Measurements from ENCODE around the gene MEX3C.

MEX3C gene

DNA sequence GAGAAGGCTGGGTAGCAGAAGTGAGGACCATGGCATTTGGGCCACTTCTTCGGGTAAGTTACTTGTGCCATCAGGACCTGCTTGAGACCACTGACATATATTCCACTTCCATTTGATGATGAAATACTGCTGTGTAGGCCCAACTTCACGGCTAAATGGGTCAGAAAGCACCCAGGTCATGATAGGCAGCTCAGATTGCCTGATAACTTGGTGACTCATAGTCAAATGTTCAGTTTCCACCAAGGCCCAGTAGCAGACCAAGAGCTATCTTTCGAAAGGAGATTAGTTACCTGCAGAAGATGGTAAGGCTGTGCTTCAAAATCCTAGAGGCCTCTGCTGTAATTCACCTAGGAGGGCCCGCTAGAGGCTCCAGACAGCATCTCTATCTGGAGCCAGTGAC lies 31.8 kb upstream of the MEX3C start:
- H3K23ac ChIP-seq (ENCODE audit: low read length), result no peak overlapping the region
- no peaks in the 10 kb centered on the region for H3K4me1 ChIP-seq (ENCODE audit: control insufficient read depth, low read depth, low read length)
- H3K9ac ChIP-seq (ENCODE audit: low read length), result no peak overlapping the region
- H3K4ac ChIP-seq (ENCODE audit: low read depth, low read length), result no peak overlapping the region
- H2BK15ac ChIP-seq (replicated peaks; ENCODE audit: low read depth), result no peak overlapping the region
- no peaks in the 10 kb centered on the region for H3K79me2 ChIP-seq (ENCODE audit: control insufficient read depth, insufficient read depth, low read length)
- no peak for DNase-seq
- no peak overlapping the region for H2BK5ac ChIP-seq (ENCODE audit: low read length)
- H3K56ac ChIP-seq (ENCODE audit: low read length), result no peak overlapping the region
- no peak overlapping the region for H4K8ac ChIP-seq (ENCODE audit: low read depth, low read length)
- H3K18ac ChIP-seq (ENCODE audit: low read length), result no peak overlapping the region
- H2AK5ac ChIP-seq (ENCODE audit: low read length), result no peak overlapping the region
- no peak overlapping the region for H3K4me2 ChIP-seq (ENCODE audit: low read length)
- H3K36me3 ChIP-seq (ENCODE audit: control insufficient read depth, insufficient read depth, low read length), result no peaks in the 10 kb centered on the region
- no peak overlapping the region for H4K5ac ChIP-seq (ENCODE audit: low read length)
- no peaks in the 10 kb centered on the region for H3K79me1 ChIP-seq (ENCODE audit: low read length)
- no CpG with 5 or more reads among the region's 4 CpGs for WGBS (ENCODE audit: extremely low coverage, insufficient coverage, low lambda C conversion rate)
- no peak overlapping the region for H3K27ac ChIP-seq (ENCODE audit: low read depth, low read length)
- no peak overlapping the region for H2BK120ac ChIP-seq (ENCODE audit: low read depth, low read length)
- no peak overlapping the region for H3K4me3 ChIP-seq (ENCODE audit: low read length)
- no peaks in the 10 kb centered on the region for H3K27me3 ChIP-seq (ENCODE audit: insufficient read depth, low read length, poor library complexity)

DNA sequence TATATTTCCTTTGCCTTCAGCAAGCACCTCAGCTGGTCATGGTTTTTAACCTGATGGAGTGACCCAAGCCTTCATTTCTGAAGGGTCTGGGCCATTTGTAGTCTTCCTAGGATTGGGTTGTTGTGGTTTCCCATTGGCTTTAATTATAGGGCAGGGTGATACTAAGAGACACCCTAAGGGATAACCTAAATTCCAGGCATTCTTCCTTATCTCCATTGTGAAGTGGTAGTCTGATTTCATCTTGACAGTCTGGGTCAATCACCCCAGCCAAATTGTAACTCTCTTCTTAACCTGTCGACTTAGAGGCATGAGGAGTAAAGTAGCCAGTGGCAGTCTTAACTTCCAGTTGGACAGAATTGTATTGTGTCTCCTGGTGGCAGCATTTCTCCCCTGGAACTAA lies 30.2 kb upstream of the MEX3C start:
- no peaks in the 10 kb centered on the region for H3K4me1 ChIP-seq (ENCODE audit: control insufficient read depth, low read depth, low read length)
- H3K18ac ChIP-seq (ENCODE audit: low read length), result no peak overlapping the region
- H4K8ac ChIP-seq (ENCODE audit: low read depth, low read length), result no peak overlapping the region
- no peaks in the 10 kb centered on the region for H3K27me3 ChIP-seq (ENCODE audit: insufficient read depth, low read length, poor library complexity)
- no peak overlapping the region for H3K9ac ChIP-seq (ENCODE audit: low read length)
- no peaks in the 10 kb centered on the region for H3K79me2 ChIP-seq (ENCODE audit: control insufficient read depth, insufficient read depth, low read length)
- no peak overlapping the region for H4K5ac ChIP-seq (ENCODE audit: low read length)
- H3K4me3 ChIP-seq (ENCODE audit: low read length), result no peak overlapping the region
- H3K4me2 ChIP-seq (ENCODE audit: low read length), result no peak overlapping the region
- DNase-seq, result peak; percentile 86
- no peak overlapping the region for H2BK120ac ChIP-seq (ENCODE audit: low read depth, low read length)
- no peak overlapping the region for H3K56ac ChIP-seq (ENCODE audit: low read length)
- H2AK5ac ChIP-seq (ENCODE audit: low read length), result no peak overlapping the region
- no peak overlapping the region for H2BK15ac ChIP-seq (replicated peaks; ENCODE audit: low read depth)
- H2BK5ac ChIP-seq (ENCODE audit: low read length), result no peak overlapping the region
- no peak overlapping the region for H3K23ac ChIP-seq (ENCODE audit: low read length)
- WGBS (ENCODE audit: extremely low coverage, insufficient coverage, low lambda C conversion rate), result no CpG with 5 or more reads among the region's 1 CpG
- no peaks in the 10 kb centered on the region for H3K36me3 ChIP-seq (ENCODE audit: control insufficient read depth, insufficient read depth, low read length)
- no peak overlapping the region for H3K4ac ChIP-seq (ENCODE audit: low read depth, low read length)
- H3K27ac ChIP-seq (ENCODE audit: low read depth, low read length), result no peak overlapping the region
- no peaks in the 10 kb centered on the region for H3K79me1 ChIP-seq (ENCODE audit: low read length)

DNA sequence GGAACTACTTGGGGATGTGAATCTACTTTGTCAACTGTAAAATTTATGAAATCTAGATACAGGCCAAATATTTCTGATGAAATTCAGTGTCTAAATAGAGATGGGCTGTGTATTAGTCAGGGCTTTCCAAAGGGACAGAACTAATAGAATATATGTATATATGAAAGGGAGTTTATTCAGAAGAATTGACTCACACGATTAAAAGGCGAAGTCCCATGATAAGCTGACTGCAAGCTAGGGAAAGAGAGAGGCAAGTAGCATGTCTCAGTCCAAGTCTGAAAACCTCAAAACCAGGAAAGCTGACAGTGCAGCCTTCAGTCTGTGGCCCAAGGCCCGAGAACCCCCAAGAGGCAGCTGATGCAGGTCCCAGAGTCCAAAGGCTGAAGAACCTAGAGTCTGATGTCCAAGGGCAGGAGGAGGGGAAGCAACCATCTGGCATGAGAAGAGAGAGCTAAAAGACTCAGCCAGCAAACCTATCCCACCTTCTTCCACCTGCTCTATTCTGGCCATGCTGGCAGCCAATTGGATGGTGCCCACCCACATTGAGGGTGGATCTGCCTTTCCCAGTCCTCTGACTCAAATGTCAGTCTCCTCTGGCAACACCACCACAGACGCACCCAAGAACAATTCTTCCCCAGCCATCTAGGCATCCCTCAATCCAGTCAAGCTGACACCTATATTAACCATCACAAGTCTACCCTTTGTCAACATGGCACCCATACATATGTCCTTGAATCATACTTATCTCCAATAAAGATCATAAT lies 29.3 kb upstream of the MEX3C start:
- no peak for DNase-seq
- no peaks in the 10 kb centered on the region for H3K27me3 ChIP-seq (ENCODE audit: insufficient read depth, low read length, poor library complexity)
- H3K9ac ChIP-seq (ENCODE audit: low read length), result no peak overlapping the region
- no peak overlapping the region for H2BK15ac ChIP-seq (replicated peaks; ENCODE audit: low read depth)
- no CpG with 5 or more reads among the region's 4 CpGs for WGBS (ENCODE audit: extremely low coverage, insufficient coverage, low lambda C conversion rate)
- H3K36me3 ChIP-seq (ENCODE audit: control insufficient read depth, insufficient read depth, low read length), result no peaks in the 10 kb centered on the region
- no peak overlapping the region for H3K4me3 ChIP-seq (ENCODE audit: low read length)
- no peak overlapping the region for H3K4ac ChIP-seq (ENCODE audit: low read depth, low read length)
- no peaks in the 10 kb centered on the region for H3K79me1 ChIP-seq (ENCODE audit: low read length)
- H3K23ac ChIP-seq (ENCODE audit: low read length), result no peak overlapping the region
- H3K56ac ChIP-seq (ENCODE audit: low read length), result no peak overlapping the region
- H3K18ac ChIP-seq (ENCODE audit: low read length), result no peak overlapping the region
- no peak overlapping the region for H3K4me2 ChIP-seq (ENCODE audit: low read length)
- H3K79me2 ChIP-seq (ENCODE audit: control insufficient read depth, insufficient read depth, low read length), result no peaks in the 10 kb centered on the region
- no peak overlapping the region for H4K8ac ChIP-seq (ENCODE audit: low read depth, low read length)
- H2BK5ac ChIP-seq (ENCODE audit: low read length), result no peak overlapping the region
- H3K4me1 ChIP-seq (ENCODE audit: control insufficient read depth, low read depth, low read length), result no peaks in the 10 kb centered on the region
- H4K5ac ChIP-seq (ENCODE audit: low read length), result no peak overlapping the region
- H2AK5ac ChIP-seq (ENCODE audit: low read length), result no peak overlapping the region
- H3K27ac ChIP-seq (ENCODE audit: low read depth, low read length), result no peak overlapping the region
- no peak overlapping the region for H2BK120ac ChIP-seq (ENCODE audit: low read depth, low read length)

DNA sequence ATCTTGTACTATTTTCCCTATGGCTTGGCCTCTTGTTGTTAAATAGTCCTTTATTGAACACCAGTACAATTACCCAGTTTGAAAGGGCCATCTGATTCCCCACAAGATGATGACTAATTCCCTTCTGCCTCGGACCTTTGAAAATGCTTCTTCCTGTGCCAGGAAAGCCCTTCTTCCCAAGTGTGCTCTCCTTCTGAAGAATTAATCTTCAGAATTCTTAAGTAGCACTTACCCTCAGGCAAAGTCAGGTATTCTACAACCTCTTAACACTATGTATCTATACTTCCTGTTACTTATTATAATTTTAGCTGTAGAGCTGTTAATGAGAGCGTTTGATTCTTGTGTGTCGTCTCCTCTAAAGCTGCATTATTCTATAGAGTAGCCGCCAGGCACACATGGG lies 28.6 kb upstream of the MEX3C start:
- H2BK15ac ChIP-seq (replicated peaks; ENCODE audit: low read depth), result no peak overlapping the region
- no peak overlapping the region for H2BK5ac ChIP-seq (ENCODE audit: low read length)
- no peaks in the 10 kb centered on the region for H3K79me2 ChIP-seq (ENCODE audit: control insufficient read depth, insufficient read depth, low read length)
- H3K23ac ChIP-seq (ENCODE audit: low read length), result no peak overlapping the region
- H3K27me3 ChIP-seq (ENCODE audit: insufficient read depth, low read length, poor library complexity), result no peaks in the 10 kb centered on the region
- H3K79me1 ChIP-seq (ENCODE audit: low read length), result no peaks in the 10 kb centered on the region
- H3K18ac ChIP-seq (ENCODE audit: low read length), result no peak overlapping the region
- no peak overlapping the region for H3K4me2 ChIP-seq (ENCODE audit: low read length)
- no peaks in the 10 kb centered on the region for H3K4me1 ChIP-seq (ENCODE audit: control insufficient read depth, low read depth, low read length)
- H3K36me3 ChIP-seq (ENCODE audit: control insufficient read depth, insufficient read depth, low read length), result no peaks in the 10 kb centered on the region
- no peak overlapping the region for H4K8ac ChIP-seq (ENCODE audit: low read depth, low read length)
- H3K9ac ChIP-seq (ENCODE audit: low read length), result no peak overlapping the region
- H2AK5ac ChIP-seq (ENCODE audit: low read length), result no peak overlapping the region
- H2BK120ac ChIP-seq (ENCODE audit: low read depth, low read length), result no peak overlapping the region
- no peak overlapping the region for H3K56ac ChIP-seq (ENCODE audit: low read length)
- WGBS (ENCODE audit: extremely low coverage, insufficient coverage, low lambda C conversion rate), result no CpG with 5 or more reads among the region's 4 CpGs
- DNase-seq, result no peak
- no peak overlapping the region for H3K4me3 ChIP-seq (ENCODE audit: low read length)
- no peak overlapping the region for H3K4ac ChIP-seq (ENCODE audit: low read depth, low read length)
- no peak overlapping the region for H3K27ac ChIP-seq (ENCODE audit: low read depth, low read length)
- no peak overlapping the region for H4K5ac ChIP-seq (ENCODE audit: low read length)

DNA sequence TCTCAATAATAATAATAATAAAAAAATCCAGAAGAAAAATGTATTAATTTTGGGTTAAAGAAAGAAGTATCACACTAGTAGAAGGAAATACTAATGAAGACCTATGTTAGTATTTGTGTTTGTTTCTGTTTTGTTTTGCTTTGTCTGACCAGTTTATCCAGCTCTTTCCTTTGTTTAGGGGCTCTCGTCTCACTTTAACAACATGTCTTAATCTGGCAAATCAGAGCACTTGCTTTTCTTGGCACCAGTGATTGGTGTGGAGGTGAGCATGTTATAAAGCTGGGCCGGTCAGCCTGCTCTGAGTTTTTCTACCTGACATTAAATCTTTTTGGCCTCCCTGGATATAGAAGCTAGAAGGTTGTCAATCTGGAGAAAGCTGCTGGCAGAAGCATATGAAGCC lies 15.1 kb upstream of the MEX3C start:
- no peak overlapping the region for H3K27ac ChIP-seq (ENCODE audit: low read depth, low read length)
- no CpG with 5 or more reads among the region's 2 CpGs for WGBS (ENCODE audit: extremely low coverage, insufficient coverage, low lambda C conversion rate)

DNA sequence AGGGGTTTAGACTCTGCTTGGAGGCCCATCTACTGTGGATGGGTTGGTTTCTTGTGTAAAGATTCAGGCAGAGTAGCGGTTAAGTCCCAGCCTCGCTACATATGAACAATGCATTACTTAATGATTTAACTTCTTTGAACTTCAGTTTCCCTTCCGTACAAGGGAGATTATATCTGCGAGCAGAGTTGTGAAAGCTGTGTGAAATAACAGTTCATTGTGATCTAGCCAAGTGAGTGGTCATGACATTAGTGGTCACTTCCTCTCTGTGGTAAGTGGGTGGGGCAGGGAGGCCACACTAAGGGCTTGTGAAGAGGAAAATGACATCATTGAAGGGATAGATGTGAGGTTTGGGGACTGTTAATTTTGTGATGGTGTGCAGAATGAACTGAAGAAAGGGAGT lies 14.1 kb upstream of the MEX3C start:
- Histone ChIP-seq H3K79me2 (ENCODE audit: control insufficient read depth, insufficient read depth, low read length) (no peaks in the 10 kb centered on the region), H3K4ac (ENCODE audit: low read depth, low read length) (no peak overlapping the region), H2AK5ac (ENCODE audit: low read length) (no peak overlapping the region), H3K4me2 (ENCODE audit: low read length) (no peak overlapping the region), H2BK15ac (replicated peaks; ENCODE audit: low read depth) (no peak overlapping the region), H3K36me3 (ENCODE audit: control insufficient read depth, insufficient read depth, low read length) (no peaks in the 10 kb centered on the region), H3K4me3 (ENCODE audit: low read length) (no peak overlapping the region), H2BK120ac (ENCODE audit: low read depth, low read length) (no peak overlapping the region), H3K79me1 (ENCODE audit: low read length) (no peaks in the 10 kb centered on the region), H3K9ac (ENCODE audit: low read length) (no peak overlapping the region), H3K23ac (ENCODE audit: low read length) (no peak overlapping the region), H3K56ac (ENCODE audit: low read length) (no peak overlapping the region), H3K18ac (ENCODE audit: low read length) (no peak overlapping the region), H3K27ac (ENCODE audit: low read depth, low read length) (no peak overlapping the region), H3K4me1 (ENCODE audit: control insufficient read depth, low read depth, low read length) (no peaks in the 10 kb centered on the region), H2BK5ac (ENCODE audit: low read length) (no peak overlapping the region), H4K5ac (ENCODE audit: low read length) (no peak overlapping the region), H3K27me3 (ENCODE audit: insufficient read depth, low read length, poor library complexity) (no peaks in the 10 kb centered on the region), H4K8ac (ENCODE audit: low read depth, low read length) (no peak overlapping the region)
- no peak for DNase-seq
- WGBS (ENCODE audit: extremely low coverage, insufficient coverage, low lambda C conversion rate), result no CpG with 5 or more reads among the region's 4 CpGs

More for the DNA sequence above, 15.1 kb upstream of the MEX3C start:
- no peaks in the 10 kb centered on the region for H3K27me3 ChIP-seq (ENCODE audit: insufficient read depth, low read length, poor library complexity)
- H3K4me2 ChIP-seq (ENCODE audit: low read length), result no peak overlapping the region
- no peaks in the 10 kb centered on the region for H3K79me2 ChIP-seq (ENCODE audit: control insufficient read depth, insufficient read depth, low read length)
- H3K4me3 ChIP-seq (ENCODE audit: low read length), result no peak overlapping the region
- H2AK5ac ChIP-seq (ENCODE audit: low read length), result no peak overlapping the region
- H4K8ac ChIP-seq (ENCODE audit: low read depth, low read length), result no peak overlapping the region
- no peak overlapping the region for H3K4ac ChIP-seq (ENCODE audit: low read depth, low read length)
- H2BK5ac ChIP-seq (ENCODE audit: low read length), result no peak overlapping the region
- no peak for DNase-seq
- H3K18ac ChIP-seq (ENCODE audit: low read length), result no peak overlapping the region
- no peak overlapping the region for H3K9ac ChIP-seq (ENCODE audit: low read length)
- no peaks in the 10 kb centered on the region for H3K79me1 ChIP-seq (ENCODE audit: low read length)
- no peak overlapping the region for H3K23ac ChIP-seq (ENCODE audit: low read length)
- no peaks in the 10 kb centered on the region for H3K4me1 ChIP-seq (ENCODE audit: control insufficient read depth, low read depth, low read length)
- H4K5ac ChIP-seq (ENCODE audit: low read length), result no peak overlapping the region
- no peaks in the 10 kb centered on the region for H3K36me3 ChIP-seq (ENCODE audit: control insufficient read depth, insufficient read depth, low read length)
- no peak overlapping the region for H3K56ac ChIP-seq (ENCODE audit: low read length)
- H2BK15ac ChIP-seq (replicated peaks; ENCODE audit: low read depth), result no peak overlapping the region
- no peak overlapping the region for H2BK120ac ChIP-seq (ENCODE audit: low read depth, low read length)
